ENCODE data around the gene LONRF2.

The LONRF2 gene

GRCh38 chr2:100242476-100242875 is 79.8 kb downstream of the LONRF2 start:
- no peaks in the 10 kb centered on the region for H3K36me3 ChIP-seq (ENCODE audit: control insufficient read depth, insufficient read depth, low read length)
- no peak overlapping the region for H3K9ac ChIP-seq (ENCODE audit: low read length)
- H3K27me3 ChIP-seq (ENCODE audit: control insufficient read depth, insufficient read depth, low read length): no peaks in the 10 kb centered on the region
- H3K9me3 ChIP-seq (ENCODE audit: control insufficient read depth, insufficient read depth, low read depth, low read length): no peaks in the 10 kb centered on the region
- no peak overlapping the region for H3K27ac ChIP-seq (ENCODE audit: low read depth, low read length)
- no peak overlapping the region for H3K4me3 ChIP-seq (ENCODE audit: low read depth, low read length)
- H3K4me1 ChIP-seq (ENCODE audit: control insufficient read depth, insufficient read depth, low read length): peaks cover 10% of the 10 kb centered on the region; the same call in 1 of the 2 replicates

GRCh38 chr2:100241236-100241635 is 81.1 kb downstream of the LONRF2 start:
- Histone ChIP-seq H3K27ac (ENCODE audit: low read depth, low read length) (no peak overlapping the region), H3K4me3 (ENCODE audit: low read depth, low read length) (no peak overlapping the region), H3K4me1 (ENCODE audit: control insufficient read depth, insufficient read depth, low read length) (peaks cover 10% of the 10 kb centered on the region; the same call in 1 of the 2 replicates), H3K9me3 (ENCODE audit: control insufficient read depth, insufficient read depth, low read depth, low read length) (no peaks in the 10 kb centered on the region), H3K36me3 (ENCODE audit: control insufficient read depth, insufficient read depth, low read length) (no peaks in the 10 kb centered on the region), H3K27me3 (ENCODE audit: control insufficient read depth, insufficient read depth, low read length) (no peaks in the 10 kb centered on the region), H3K9ac (ENCODE audit: low read length) (no peak overlapping the region)

- Histone ChIP-seq H3K9ac (ENCODE audit: low read length) (no peak overlapping the region), H3K27me3 (ENCODE audit: control insufficient read depth, insufficient read depth, low read length) (no peaks in the 10 kb centered on the region), H3K9me3 (ENCODE audit: control insufficient read depth, insufficient read depth, low read depth, low read length) (no peaks in the 10 kb centered on the region), H3K4me1 (ENCODE audit: control insufficient read depth, insufficient read depth, low read length) (peaks cover 10% of the 10 kb centered on the region; the same call in 1 of the 2 replicates), H3K4me3 (ENCODE audit: low read depth, low read length) (no peak overlapping the region), H3K27ac (ENCODE audit: low read depth, low read length) (no peak overlapping the region), H3K36me3 (ENCODE audit: control insufficient read depth, insufficient read depth, low read length) (no peaks in the 10 kb centered on the region)
Observed at GRCh38 chr2:100240386-100240785, 81.9 kb downstream of the LONRF2 start.

GRCh38 chr2:100239486-100240210 is 82.7 kb downstream of the LONRF2 start:
- peaks cover 15% of the 10 kb centered on the region; the same call in 1 of the 2 replicates for H3K4me1 ChIP-seq (ENCODE audit: control insufficient read depth, insufficient read depth, low read length)
- no peak overlapping the region for H3K4me3 ChIP-seq (ENCODE audit: low read depth, low read length)
- H3K9ac ChIP-seq (ENCODE audit: low read length): no peak overlapping the region
- H3K27me3 ChIP-seq (ENCODE audit: control insufficient read depth, insufficient read depth, low read length): no peaks in the 10 kb centered on the region
- no peaks in the 10 kb centered on the region for H3K9me3 ChIP-seq (ENCODE audit: control insufficient read depth, insufficient read depth, low read depth, low read length)
- no peaks in the 10 kb centered on the region for H3K36me3 ChIP-seq (ENCODE audit: control insufficient read depth, insufficient read depth, low read length)
- no peak overlapping the region for H3K27ac ChIP-seq (ENCODE audit: low read depth, low read length)

- peaks cover 16% of the 10 kb centered on the region; the same call in 1 of the 2 replicates for H3K4me1 ChIP-seq (ENCODE audit: control insufficient read depth, insufficient read depth, low read length)
- H3K9ac ChIP-seq (ENCODE audit: low read length): no peak overlapping the region
- no peaks in the 10 kb centered on the region for H3K36me3 ChIP-seq (ENCODE audit: control insufficient read depth, insufficient read depth, low read length)
- no peak overlapping the region for H3K4me3 ChIP-seq (ENCODE audit: low read depth, low read length)
- H3K27ac ChIP-seq (ENCODE audit: low read depth, low read length): no peak overlapping the region
- no peaks in the 10 kb centered on the region for H3K27me3 ChIP-seq (ENCODE audit: control insufficient read depth, insufficient read depth, low read length)
- H3K9me3 ChIP-seq (ENCODE audit: control insufficient read depth, insufficient read depth, low read depth, low read length): no peaks in the 10 kb centered on the region
Observed at GRCh38 chr2:100238471-100238870, 83.8 kb downstream of the LONRF2 start.

- Histone ChIP-seq H3K9me3 (ENCODE audit: control insufficient read depth, insufficient read depth, low read depth, low read length) (no peaks in the 10 kb centered on the region), H3K4me1 (ENCODE audit: control insufficient read depth, insufficient read depth, low read length) (peaks cover 15% of the 10 kb centered on the region; the same call in 1 of the 2 replicates), H3K27me3 (ENCODE audit: control insufficient read depth, insufficient read depth, low read length) (no peaks in the 10 kb centered on the region), H3K9ac (ENCODE audit: low read length) (no peak overlapping the region), H3K4me3 (ENCODE audit: low read depth, low read length) (no peak overlapping the region), H3K36me3 (ENCODE audit: control insufficient read depth, insufficient read depth, low read length) (no peaks in the 10 kb centered on the region), H3K27ac (ENCODE audit: low read depth, low read length) (no peak overlapping the region)
Observed at GRCh38 chr2:100237770-100238169, 84.5 kb downstream of the LONRF2 start.

- Histone ChIP-seq H3K27me3 (ENCODE audit: control insufficient read depth, insufficient read depth, low read length) (no peaks in the 10 kb centered on the region), H3K9ac (ENCODE audit: low read length) (no peak overlapping the region), H3K27ac (ENCODE audit: low read depth, low read length) (no peak overlapping the region), H3K36me3 (ENCODE audit: control insufficient read depth, insufficient read depth, low read length) (no peaks in the 10 kb centered on the region), H3K4me1 (ENCODE audit: control insufficient read depth, insufficient read depth, low read length) (peaks cover 12% of the 10 kb centered on the region; the same call in 1 of the 2 replicates), H3K4me3 (ENCODE audit: low read depth, low read length) (no peak overlapping the region), H3K9me3 (ENCODE audit: control insufficient read depth, insufficient read depth, low read depth, low read length) (no peaks in the 10 kb centered on the region)
Observed at GRCh38 chr2:100237163-100237562, 85.1 kb downstream of the LONRF2 start.

GRCh38 chr2:100236166-100236565 is 86.1 kb downstream of the LONRF2 start:
- Histone ChIP-seq H3K27me3 (ENCODE audit: control insufficient read depth, insufficient read depth, low read length) (no peaks in the 10 kb centered on the region), H3K4me3 (ENCODE audit: low read depth, low read length) (no peak overlapping the region), H3K36me3 (ENCODE audit: control insufficient read depth, insufficient read depth, low read length) (no peaks in the 10 kb centered on the region), H3K4me1 (ENCODE audit: control insufficient read depth, insufficient read depth, low read length) (peaks cover 12% of the 10 kb centered on the region; the same call in 1 of the 2 replicates), H3K9me3 (ENCODE audit: control insufficient read depth, insufficient read depth, low read depth, low read length) (no peaks in the 10 kb centered on the region), H3K27ac (ENCODE audit: low read depth, low read length) (no peak overlapping the region), H3K9ac (ENCODE audit: low read length) (no peak overlapping the region)

GRCh38 chr2:100235581-100235980 is 86.7 kb downstream of the LONRF2 start:
- Histone ChIP-seq H3K27ac (ENCODE audit: low read depth, low read length) (no peak overlapping the region), H3K4me3 (ENCODE audit: low read depth, low read length) (no peak overlapping the region), H3K4me1 (ENCODE audit: control insufficient read depth, insufficient read depth, low read length) (peaks cover 12% of the 10 kb centered on the region; the same call in 1 of the 2 replicates), H3K36me3 (ENCODE audit: control insufficient read depth, insufficient read depth, low read length) (no peaks in the 10 kb centered on the region), H3K27me3 (ENCODE audit: control insufficient read depth, insufficient read depth, low read length) (no peaks in the 10 kb centered on the region), H3K9me3 (ENCODE audit: control insufficient read depth, insufficient read depth, low read depth, low read length) (no peaks in the 10 kb centered on the region), H3K9ac (ENCODE audit: low read length) (no peak overlapping the region)

GRCh38 chr2:100235098-100235497 is 87.2 kb downstream of the LONRF2 start:
- H3K27ac ChIP-seq (ENCODE audit: low read depth, low read length): no peak overlapping the region
- no peaks in the 10 kb centered on the region for H3K27me3 ChIP-seq (ENCODE audit: control insufficient read depth, insufficient read depth, low read length)
- no peak overlapping the region for H3K9ac ChIP-seq (ENCODE audit: low read length)
- H3K9me3 ChIP-seq (ENCODE audit: control insufficient read depth, insufficient read depth, low read depth, low read length): no peaks in the 10 kb centered on the region
- peaks cover 12% of the 10 kb centered on the region; the same call in 1 of the 2 replicates for H3K4me1 ChIP-seq (ENCODE audit: control insufficient read depth, insufficient read depth, low read length)
- H3K4me3 ChIP-seq (ENCODE audit: low read depth, low read length): no peak overlapping the region
- no peaks in the 10 kb centered on the region for H3K36me3 ChIP-seq (ENCODE audit: control insufficient read depth, insufficient read depth, low read length)

GRCh38 chr2:100234141-100234540 is 88.2 kb downstream of the LONRF2 start:
- Histone ChIP-seq H3K9ac (ENCODE audit: low read length) (no peak overlapping the region), H3K9me3 (ENCODE audit: control insufficient read depth, insufficient read depth, low read depth, low read length) (no peaks in the 10 kb centered on the region), H3K27me3 (ENCODE audit: control insufficient read depth, insufficient read depth, low read length) (no peaks in the 10 kb centered on the region), H3K4me3 (ENCODE audit: low read depth, low read length) (no peak overlapping the region), H3K36me3 (ENCODE audit: control insufficient read depth, insufficient read depth, low read length) (no peaks in the 10 kb centered on the region), H3K4me1 (ENCODE audit: control insufficient read depth, insufficient read depth, low read length) (peaks cover 12% of the 10 kb centered on the region; the same call in 1 of the 2 replicates), H3K27ac (ENCODE audit: low read depth, low read length) (no peak overlapping the region)
